HepG2 (cell line): ENCODE results near the gene NOTCH2. TPM values are rescaled to one million over a fixed set of nuclear protein-coding genes. Genes with fewer than 3 reads are reported as not detected.

Experiments
- ELF3 ChIP-seq: IDR thresholded peaks from 2 replicates; pipeline ENCODE4 v1.6.1; 2016; ENCODE audit warnings: missing genetic modification reagents, missing compliant biosample characterization
- FOXA3 ChIP-seq: IDR thresholded peaks from 2 replicates; pipeline ENCODE4 v1.6.1; 2016; ENCODE audit warnings: missing genetic modification reagents, missing compliant biosample characterization
- ISL2 ChIP-seq: sonication (generic); formaldehyde crosslinking; IDR thresholded peaks from 2 replicates; pipeline ENCODE4 v1.5.0; 2020; ENCODE audit warnings: missing genetic modification reagents
- LCORL ChIP-seq, 2 experiments: fragments of 450-650 bp in 1 of 2; sonication (generic) in 1 of 2; formaldehyde crosslinking in 1 of 2; IDR thresholded peaks; 2 replicates each; pipeline versions ENCODE4 v1.5.0 to v1.6.1; 2017 to 2020; ENCODE audit warnings: antibody characterized with exemption in 1 of 2, missing genetic modification reagents in 1 of 2
- PAXIP1 ChIP-seq: sonication (generic); formaldehyde crosslinking; conservative IDR thresholded peaks from 2 replicates; pipeline ENCODE4 v1.4.0; 2020; ENCODE audit warnings: mild to moderate bottlenecking, missing genetic modification reagents, moderate library complexity
- PRDM10 ChIP-seq: sonication (generic); formaldehyde crosslinking; IDR thresholded peaks from 2 replicates; pipeline ENCODE4 v1.4.0; 2020; ENCODE audit warnings: low read depth, missing genetic modification reagents
- PRDM15 ChIP-seq: sonication (generic); formaldehyde crosslinking; IDR thresholded peaks from 2 replicates; pipeline ENCODE4 v1.4.0; 2020; ENCODE audit warnings: missing genetic modification reagents
- ZNF20 ChIP-seq: sonication (generic); formaldehyde crosslinking; IDR thresholded peaks from 2 replicates; pipeline ENCODE4 v1.4.0; 2020; ENCODE audit warnings: mild to moderate bottlenecking, moderate library complexity, missing genetic modification reagents
- ZNF414 ChIP-seq: sonication (generic); formaldehyde crosslinking; IDR thresholded peaks from 2 replicates; pipeline ENCODE4 v1.5.0; 2020; ENCODE audit warnings: missing genetic modification reagents
- ZNF512B ChIP-seq: sonication (generic); formaldehyde crosslinking; IDR thresholded peaks from 2 replicates; pipeline ENCODE4 v1.5.1; 2020; ENCODE audit warnings: missing genetic modification reagents, mild to moderate bottlenecking, borderline replicate concordance
- ZNF530 ChIP-seq: sonication (generic); formaldehyde crosslinking; IDR thresholded peaks from 2 replicates; pipeline ENCODE4 v1.5.0; 2020; ENCODE audit warnings: low read depth, mild to moderate bottlenecking, missing genetic modification reagents
- ZNF775 ChIP-seq: sonication (generic); formaldehyde crosslinking; IDR thresholded peaks from 2 replicates; pipeline ENCODE4 v1.4.0; 2020; ENCODE audit warnings: missing genetic modification reagents, mild to moderate bottlenecking, moderate library complexity, borderline replicate concordance
- polyA plus RNA-seq, 8 experiments: library from polyadenylated mRNA; depleted of rRNA in 3 of 8; stranded (reverse) in 7 of 8; unstranded in 1 of 8; fragments of >200 nt; fragmentation: Illumina TruSeq in 4 of 8; extraction: Trizol in 4 of 8; gene quantifications; 2 replicates each; pipeline versions ENCODE4 v1.2.1 to v1.2.3, GENCODE V29; 2011 to 2016; ENCODE audit warnings: low read depth in 4 of 8, missing spikeins in 1 of 8, mixed read lengths in 1 of 8; ENCODE audit not compliant: insufficient read depth in 1 of 8
- total RNA-seq, 5 experiments: library from RNA; depleted of rRNA; stranded (reverse); fragments of >200 nt; fragmentation: Illumina TruSeq; extraction: Trizol; gene quantifications; 2 replicates each; pipeline ENCODE4 v1.2.3, GENCODE V29; 2016; ENCODE audit warnings: low read depth in 1 of 5

Gene NOTCH2
- total and polyA plus RNA-seq, 2 of the 13 experiments (the other 11 are each of a cell fraction or from before 2014, with no cell fraction given) = 4.0 to 11.4 TPM

GRCh38 chr1:119893827-119894700 is 175.4 kb downstream of the NOTCH2 start (continued):
- TF ChIP-seq ISL2 (CRISPR knock-in tag) = no peak
- no peak; the same call in 1 of the 2 replicates for TF ChIP-seq FOXA3
- no peak for TF ChIP-seq ZNF414
- peak; percentile 90; the same call in 1 of the 2 replicates for TF ChIP-seq PRDM15 (CRISPR knock-in tag)
- peak; percentile 53 for TF ChIP-seq PAXIP1 (CRISPR knock-in tag)
- TF ChIP-seq LCORL (IDR thresholded peaks at IDR 0.05) = no peak
- TF ChIP-seq LCORL (CRISPR knock-in tag; IDR thresholded peaks at IDR 0.05) = 0 out of 2 replicates have a peak, but pooled peaks have one; percentile 32
- TF ChIP-seq PRDM10 (CRISPR knock-in tag) = no peak
- no peak for TF ChIP-seq ZNF512B (CRISPR knock-in tag)
- TF ChIP-seq ZNF775 (CRISPR knock-in tag) = 0 out of 2 replicates have a peak, but pooled peaks have one; percentile 64
- peak; percentile 73 for TF ChIP-seq ELF3
- TF ChIP-seq ZNF20 (CRISPR knock-in tag) = no peak
- TF ChIP-seq ZNF530 (CRISPR knock-in tag) = no peak
